ENCODE measurements around the gene ABCB11. TPM values are rescaled to one million over a fixed set of nuclear protein-coding genes. Genes with fewer than 3 reads are reported as not detected.

The ABCB11 gene
- total and polyA plus RNA-seq, 2 of the 4 experiments (the other 2 are of a cell fraction), result not detected

DNA sequence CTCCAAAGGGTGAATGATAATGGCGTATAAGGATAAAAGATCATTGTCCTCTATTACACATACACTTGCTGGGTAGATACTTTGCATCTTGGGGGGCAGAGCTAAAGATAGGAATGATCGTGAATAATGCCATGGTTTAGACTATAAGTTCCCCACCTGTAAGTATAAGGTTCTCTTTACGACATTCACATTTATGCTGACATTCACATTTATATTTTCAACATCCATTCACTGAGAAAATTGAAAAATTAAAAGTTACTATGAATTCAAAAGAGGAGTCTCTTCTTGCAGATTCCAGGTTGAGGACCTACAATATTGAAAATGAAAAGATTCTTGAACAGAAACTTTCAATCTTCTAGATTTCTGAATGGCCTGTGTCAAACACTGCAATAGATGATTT, 138.8 kb downstream of the ABCB11 start:
- Histone ChIP-seq H3K4ac (ENCODE audit: low read depth, low read length) (no peak overlapping the region), H3K27me3 (ENCODE audit: control insufficient read depth, insufficient read depth, low read length) (peaks cover 3% of the 10 kb centered on the region; the same call in 1 of the 2 replicates), H2BK20ac (ENCODE audit: low read depth, low read length) (no peak overlapping the region), H2BK120ac (ENCODE audit: low read depth, low read length) (no peak overlapping the region), H3K23ac (ENCODE audit: low read depth, low read length) (no peak overlapping the region), H2AK9ac (replicated peaks; ENCODE audit: low read depth, low read length, poor library complexity) (no peak overlapping the region), H3K4me1 (ENCODE audit: control insufficient read depth, insufficient read depth, low read length) (no peaks in the 10 kb centered on the region), H3K18ac (ENCODE audit: low read depth, low read length) (no peak overlapping the region), H3K27ac (ENCODE audit: insufficient read depth, low read length) (no peak overlapping the region), H3K9me3 (ENCODE audit: control insufficient read depth, insufficient read depth, low read length) (no peaks in the 10 kb centered on the region), H3K56ac (ENCODE audit: extremely low read depth, insufficient read depth, low read length) (no peak overlapping the region), H2BK5ac (ENCODE audit: low read depth, low read length, poor library complexity, severe bottlenecking) (no peak overlapping the region), H3K9me1 (ENCODE audit: insufficient read depth, low read length) (no peaks in the 10 kb centered on the region), H4K91ac (ENCODE audit: insufficient read depth, low read depth, low read length) (no peak overlapping the region), H4K8ac (ENCODE audit: low read depth in 2 of 2, low read length in 2 of 2) (no peak overlapping the region), H2AK5ac (ENCODE audit: low read depth, low read length) (no peak overlapping the region), H4K5ac (ENCODE audit: low read depth, low read length) (no peak overlapping the region), H4K20me1 (ENCODE audit: insufficient read depth, low read length) (no peaks in the 10 kb centered on the region), H3K36me3 (ENCODE audit: control insufficient read depth, insufficient read depth, low read length) (no peaks in the 10 kb centered on the region), H3K4me3 (ENCODE audit: insufficient read depth, low read depth, low read length) (no peak overlapping the region), H3K79me1 (ENCODE audit: low read depth in 1 of 2, low read length in 2 of 2) (peaks cover 7 to 10% of the 10 kb centered on the region in 2 experiments; a peak in 3 of 4 replicates), H3K4me2 (ENCODE audit: low read depth, low read length) (no peak overlapping the region), H3K9ac (ENCODE audit: low read depth, low read length) (no peak overlapping the region), H2BK15ac (ENCODE audit: low read depth, low read length) (no peak overlapping the region), H3K14ac (replicated peaks; ENCODE audit: low read depth, low read length) (no peak overlapping the region), H2AFZ (replicated peaks; ENCODE audit: low read length, poor library complexity) (no peak overlapping the region)
- no TSS peak for BruUV-seq (replicated peaks)
- ChIA-PET POLR2A (ENCODE audit: unreplicated experiment) (no interaction called here), CTCF (no interaction called here)
- dilution Hi-C loops (cut with HindIII; ENCODE audit: low sequenced_read_pairs, unreplicated experiment) (no loop called here), intact Hi-C loops (cut with micrococcal nuclease) (no loop called here), in situ Hi-C loops (cut with MboI; ENCODE audit: low sequenced_read_pairs) (loop anchor here (25.0 kb wide), 1 partner anchor 755 kb away; no protein-coding TSS in a partner anchor)
- peak; percentile 57 for TF ChIP-seq MAFK (IDR thresholded peaks at IDR 0.05; ENCODE audit: low read depth, low read length)
- TF ChIP-seq MXI1 (IDR thresholded peaks at IDR 0.05; ENCODE audit: borderline replicate concordance, low read depth, low read length), result no peak
- WGBS, 2 experiments (ENCODE audit: extremely low coverage in 2 of 2, insufficient read length in 1 of 2), result no CpG with 5 or more reads among the region's 3 CpGs
- no peak for ATAC-seq (ENCODE audit: low read depth)
- no peak for DNase-seq

Measured in IMR-90 (cell line).